Myometrial cell (primary cell): Measurements from ENCODE around the gene VGLL2. TPM values are rescaled to one million over a fixed set of nuclear protein-coding genes. Genes with fewer than 3 reads are reported as not detected.

Source experiments
- total RNA-seq: library from RNA; depleted of rRNA; stranded (reverse); fragments of >200 nt; gene quantifications from 2 replicates; pipeline ENCODE4 v1.2.3, GENCODE V29; 2015

VGLL2 gene, protein sequence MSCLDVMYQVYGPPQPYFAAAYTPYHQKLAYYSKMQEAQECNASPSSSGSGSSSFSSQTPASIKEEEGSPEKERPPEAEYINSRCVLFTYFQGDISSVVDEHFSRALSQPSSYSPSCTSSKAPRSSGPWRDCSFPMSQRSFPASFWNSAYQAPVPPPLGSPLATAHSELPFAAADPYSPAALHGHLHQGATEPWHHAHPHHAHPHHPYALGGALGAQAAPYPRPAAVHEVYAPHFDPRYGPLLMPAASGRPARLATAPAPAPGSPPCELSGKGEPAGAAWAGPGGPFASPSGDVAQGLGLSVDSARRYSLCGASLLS
- not detected in 2 replicates for total RNA-seq

DNA sequence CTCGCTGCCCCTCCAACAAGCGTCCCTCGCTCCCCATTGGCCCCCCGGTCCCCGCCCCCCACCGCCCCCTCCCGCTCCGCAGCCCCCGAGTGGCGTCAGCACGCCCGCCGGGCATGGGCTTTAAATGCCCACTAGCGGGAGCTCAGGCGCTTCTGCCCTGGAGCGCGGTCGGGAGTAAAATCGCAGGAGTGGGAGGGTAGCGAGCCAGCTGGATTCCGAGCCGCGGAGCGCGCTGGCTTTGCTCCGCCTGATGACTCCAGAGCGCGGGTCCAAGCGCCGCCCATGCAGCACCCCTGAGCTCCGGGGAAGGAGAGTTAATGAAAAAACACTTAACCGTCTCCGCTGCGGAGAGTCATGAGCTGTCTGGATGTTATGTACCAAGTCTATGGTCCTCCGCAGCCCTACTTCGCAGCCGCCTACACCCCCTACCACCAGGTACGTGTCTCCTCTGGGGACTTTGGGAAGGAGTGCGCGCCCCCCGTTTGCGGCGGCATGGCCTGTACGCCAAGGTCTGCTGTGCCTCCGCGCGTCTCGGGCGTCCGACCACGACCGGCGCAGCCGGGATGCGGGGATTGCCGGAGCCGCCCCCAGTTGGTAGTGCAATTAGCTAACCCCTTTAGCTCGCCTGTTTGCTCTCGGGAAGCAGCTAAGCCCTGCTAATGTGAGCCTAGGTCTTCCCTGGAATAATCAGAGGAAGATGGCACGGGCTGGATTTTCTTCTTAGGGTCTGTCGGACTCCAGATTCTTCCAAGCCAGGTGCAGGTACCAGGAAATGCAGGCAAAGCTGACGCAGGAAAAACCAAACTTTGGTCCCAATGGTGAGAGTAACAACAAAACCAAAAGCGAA lies at the start of gene VGLL2:
VGLL2 (plus strand) TSS at position 149 of the 847 bp plus-strand sequence; CDS start at position 355, 206 bp downstream.

Other genes with a start within 250 kb of the VGLL2 start
- gene ROS1, start 160.4 kb downstream of the VGLL2 start, total RNA-seq: 0.86 and 1.2 TPM in 2 replicates
- 73.8 and 100.0 TPM in 2 replicates for gene DCBLD1, start 217.1 kb downstream of the VGLL2 start, total RNA-seq